Right renal cortex interstitium (tissue), 3 donors: ENCODE results near the gene BMPR1B. TPM values are rescaled to one million over a fixed set of nuclear protein-coding genes. Genes with fewer than 3 reads are reported as not detected.
"Not testable (repeated sequence)": the region's sequence is repeated elsewhere in the genome, so short reads cannot be mapped to it uniquely, and the experiment has no call there.

Experiments
- DNase-seq, 3 donors: peaks; one replicate each; pipeline ENCODE4 v3.0.0-alpha.2; 2013; ENCODE audit warnings: low read depth in 3 of 3, low spot score in 2 of 3
- polyA plus RNA-seq, 3 donors: library from polyadenylated mRNA; unstranded; fragments of 120-200 nt; gene quantifications; one replicate each; pipeline ENCODE4 v1.2.1, GENCODE V29; 2013; ENCODE audit not compliant: insufficient read length in 3 of 3

Gene BMPR1B
- polyA plus RNA-seq, 3 donors = 24.9 to 29.9 (median 25.3) TPM

- no peak for DNase-seq
Measured at GRCh38 chr4:94831607-94832006, 73.9 kb downstream of the BMPR1B start.

DNA sequence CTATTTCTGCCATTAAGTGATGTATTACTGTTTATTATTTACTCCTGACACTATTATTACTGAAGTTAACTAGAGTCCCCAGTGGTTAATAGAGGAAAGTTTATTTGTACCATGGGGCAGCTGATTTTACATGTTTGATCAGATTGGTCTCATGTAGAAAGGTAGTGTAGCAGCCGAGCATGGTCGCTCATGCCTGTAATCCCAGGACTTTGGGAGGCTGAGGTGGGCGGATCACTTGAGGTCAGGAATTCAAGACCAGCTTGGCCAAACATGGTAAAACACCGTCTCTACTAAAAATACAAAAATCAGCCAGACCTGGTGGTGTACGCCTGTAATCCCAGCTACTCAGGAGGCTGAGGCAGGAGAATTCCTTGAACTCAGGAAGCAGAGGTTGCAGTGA, 74.6 kb downstream of the BMPR1B start:
- not testable (repeated sequence) for DNase-seq

DNA sequence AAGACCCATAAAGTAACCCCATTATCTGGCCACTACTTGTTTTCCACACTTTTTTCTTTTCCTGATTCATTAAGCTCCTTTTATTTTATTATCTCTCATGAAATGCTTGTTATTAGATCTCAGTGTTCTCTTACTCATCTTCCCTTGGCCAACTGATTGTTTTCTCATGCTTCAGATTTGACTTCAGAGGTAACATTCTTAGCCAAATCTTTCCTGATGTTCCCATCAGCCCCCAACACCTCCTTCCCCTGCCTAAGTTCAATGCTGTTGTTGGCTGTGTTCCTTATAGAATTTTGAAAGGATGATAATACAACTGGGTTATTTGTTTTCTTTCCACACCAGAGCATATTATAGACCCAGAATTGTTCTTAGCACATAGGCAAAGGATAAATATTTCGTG, 75.6 kb downstream of the BMPR1B start:
- DNase-seq = no peak

- DNase-seq = no peak
Measured at GRCh38 chr4:94834501-94834900, 76.7 kb downstream of the BMPR1B start.

DNA sequence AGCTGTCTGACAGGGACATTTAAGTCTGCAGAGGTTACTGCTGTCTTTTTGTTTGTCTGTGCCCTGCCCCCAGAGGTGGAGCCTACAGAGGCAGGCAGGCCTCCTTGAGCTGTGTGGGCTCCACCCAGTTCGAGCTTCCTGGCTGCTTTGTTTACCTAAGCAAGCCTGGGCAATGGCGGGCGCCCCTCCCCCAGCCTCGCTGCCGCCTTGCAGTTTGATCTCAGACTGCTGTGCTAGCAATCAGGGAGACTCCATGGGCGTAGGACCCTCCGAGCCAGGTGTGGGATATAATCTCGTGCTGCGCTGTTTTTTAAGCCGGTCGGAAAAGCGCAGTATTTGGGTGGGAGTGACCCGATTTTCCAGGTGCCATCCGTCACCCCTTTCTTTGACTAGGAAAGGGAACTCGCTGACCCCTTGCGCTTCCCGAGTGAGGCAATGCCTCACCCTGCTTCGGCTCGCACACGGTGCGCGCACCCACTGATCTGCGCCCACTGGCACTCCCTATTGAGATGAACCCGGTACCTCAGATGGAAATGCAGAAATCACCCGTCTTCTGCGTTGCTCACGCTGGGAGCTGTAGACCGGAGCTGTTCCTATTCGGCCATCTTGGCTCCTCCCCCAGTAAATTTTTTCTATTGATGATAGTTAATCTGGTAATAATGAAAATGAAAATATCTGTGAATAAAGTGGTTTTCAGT, 83.6 kb downstream of the BMPR1B start:
- DNase-seq = not testable (repeated sequence)

GRCh38 chr4:94841864-94842221, 84.1 kb downstream of the BMPR1B start:
- DNase-seq = no peak

DNA sequence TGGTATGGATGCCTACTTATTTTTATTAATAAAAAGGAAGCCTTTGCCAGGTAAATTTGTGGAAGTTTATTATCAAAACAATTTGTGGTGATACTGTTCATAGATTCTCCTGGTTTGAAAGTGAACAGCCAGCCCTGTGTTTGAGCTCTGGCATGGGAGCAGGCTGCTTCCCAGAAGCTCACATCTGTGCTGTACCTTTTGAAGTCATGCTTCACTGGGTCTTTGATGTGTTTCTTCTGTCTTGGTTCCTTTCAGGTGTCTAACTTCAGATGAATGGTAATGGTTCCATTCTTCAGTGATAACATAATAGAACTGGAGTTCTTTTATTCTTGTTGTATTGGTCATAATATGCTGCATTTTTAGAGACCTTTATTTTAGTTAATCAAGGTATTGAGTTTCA, 85.5 kb downstream of the BMPR1B start:
- DNase-seq = no peak

- no peak for DNase-seq
Measured at GRCh38 chr4:94848326-94848725, 90.6 kb downstream of the BMPR1B start.

DNA sequence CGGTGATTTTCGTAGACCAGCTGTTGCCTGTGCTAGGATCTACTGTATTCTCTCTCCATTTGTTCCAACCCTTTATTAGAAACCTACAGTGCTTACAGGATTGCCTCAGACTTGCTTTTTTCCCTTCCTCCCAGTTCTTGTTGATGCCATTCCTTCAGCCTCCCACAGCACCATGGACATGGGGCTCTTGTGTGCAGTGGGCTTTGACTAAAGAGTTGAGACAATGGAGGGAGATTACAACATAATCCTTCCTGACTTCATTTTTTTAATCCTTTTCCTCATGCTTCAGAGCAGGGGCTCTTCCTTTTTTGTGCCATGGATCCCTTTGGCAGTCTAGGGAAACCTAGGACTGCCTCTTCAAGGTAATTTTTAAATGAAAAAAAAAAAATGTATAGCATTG, 92.1 kb downstream of the BMPR1B start:
- DNase-seq = no peak

GRCh38 chr4:94852616-94853015, 94.9 kb downstream of the BMPR1B start:
- DNase-seq = no peak

DNA sequence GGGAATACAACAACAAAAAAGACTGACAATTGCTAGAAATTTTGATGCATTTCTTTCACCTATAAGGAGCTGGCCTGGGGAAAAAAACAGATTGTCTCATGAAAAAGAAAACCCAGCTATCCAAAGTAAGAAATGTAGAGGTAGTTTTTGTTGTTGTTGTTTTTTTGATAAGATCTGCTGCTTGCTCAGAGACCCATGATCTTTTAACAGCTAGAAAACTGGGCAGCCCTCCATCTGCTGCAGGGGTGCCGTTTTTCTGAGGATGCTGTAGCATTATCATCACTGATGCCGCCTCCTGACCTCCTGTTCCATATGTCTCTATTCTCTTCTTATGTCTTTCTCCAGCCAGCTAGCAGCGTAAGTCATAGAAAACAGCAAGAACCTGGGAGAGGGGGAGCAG, 98.3 kb downstream of the BMPR1B start:
- DNase-seq = no peak

GRCh38 chr4:94870146-94870545, 112.4 kb downstream of the BMPR1B start:
- no peak for DNase-seq

- DNase-seq = no peak
Measured at GRCh38 chr4:94871644-94872305, 114.0 kb downstream of the BMPR1B start.

- DNase-seq = no peak
Measured at GRCh38 chr4:94877973-94878372, 120.2 kb downstream of the BMPR1B start.

DNA sequence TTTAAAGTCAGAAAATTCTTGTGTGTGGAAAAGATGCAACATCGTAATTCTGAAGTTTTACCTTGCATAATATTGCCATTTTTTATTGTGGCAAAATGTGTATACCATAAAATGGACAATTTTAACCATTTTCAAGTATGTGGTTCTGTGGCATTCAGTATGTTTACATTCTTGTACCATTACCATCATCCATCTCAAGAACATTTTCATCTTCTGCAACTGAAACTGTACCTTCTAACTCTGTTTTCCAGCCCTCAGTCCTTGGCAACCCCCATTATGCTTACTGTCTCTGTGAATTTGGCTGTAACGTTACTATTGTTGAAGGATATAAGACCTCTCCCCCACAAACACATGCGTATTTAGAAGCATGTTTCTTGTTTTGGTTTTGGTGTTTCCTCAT, 123.2 kb downstream of the BMPR1B start:
- no peak for DNase-seq

DNA sequence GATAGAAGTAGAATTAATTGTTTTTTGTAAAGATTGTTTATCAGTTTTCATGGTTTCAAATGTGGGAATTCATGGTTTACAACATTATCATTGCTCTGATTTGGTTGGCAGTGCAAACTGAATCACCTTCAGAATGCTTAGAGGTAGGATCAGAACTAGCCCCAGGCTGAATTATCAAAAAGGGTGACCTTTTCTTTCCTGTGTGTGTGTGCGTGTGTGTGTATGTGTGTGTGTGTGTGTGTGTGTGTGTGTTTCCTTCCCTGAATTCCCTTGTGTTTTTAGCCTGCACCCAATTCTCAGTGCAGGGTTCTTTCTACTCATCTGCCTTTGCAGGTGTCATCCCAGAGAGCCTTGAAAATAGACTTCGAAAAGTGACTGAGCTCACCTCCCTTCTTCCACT, 125.0 kb downstream of the BMPR1B start:
- DNase-seq = no peak

- DNase-seq = no peak
Measured at GRCh38 chr4:94887027-94887426, 129.3 kb downstream of the BMPR1B start.

- no peak for DNase-seq
Measured at GRCh38 chr4:94889523-94889922, 131.8 kb downstream of the BMPR1B start.

DNA sequence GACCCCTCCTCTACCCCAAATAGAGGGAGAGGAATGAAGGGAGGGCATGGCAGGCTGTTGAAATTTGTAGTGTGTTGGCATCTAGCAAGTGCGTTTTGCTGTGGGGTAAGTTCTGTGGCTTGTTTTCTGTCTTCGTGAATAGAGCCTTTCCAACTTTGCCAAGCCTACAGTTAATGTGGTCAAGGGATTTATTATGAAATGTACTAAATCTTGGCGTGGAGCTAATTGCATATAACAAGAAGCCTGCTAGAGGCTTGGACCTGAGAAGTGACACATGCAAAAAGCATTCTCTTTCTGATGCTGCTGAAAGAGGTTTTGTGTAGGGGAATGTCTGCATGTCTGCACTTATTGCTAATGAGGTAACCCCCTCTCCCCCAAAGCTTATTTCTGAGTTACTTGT, 132.2 kb downstream of the BMPR1B start:
- DNase-seq = no peak

- no peak for DNase-seq
Measured at GRCh38 chr4:94890579-94890978, 132.8 kb downstream of the BMPR1B start.

DNA sequence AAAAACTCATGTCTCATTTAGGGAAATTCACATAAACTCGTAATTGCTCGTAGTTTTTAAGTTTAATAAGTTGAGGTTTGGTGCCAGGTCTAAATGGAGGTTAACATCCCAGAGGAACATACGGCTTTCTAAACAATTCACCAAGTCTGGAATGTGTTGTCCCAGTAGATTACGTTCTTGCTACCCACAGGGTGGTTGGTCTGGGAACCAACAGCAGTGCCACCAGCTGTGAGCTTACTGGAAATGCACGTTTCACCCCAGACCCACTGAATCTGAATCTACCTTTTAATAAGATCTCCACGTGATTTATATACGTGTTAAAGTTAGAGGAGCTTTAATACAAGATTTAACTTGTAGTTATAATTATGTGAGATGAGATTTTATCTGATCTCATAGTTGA, 134.3 kb downstream of the BMPR1B start:
- DNase-seq = no peak

GRCh38 chr4:94895081-94895480, 137.3 kb downstream of the BMPR1B start:
- DNase-seq = no peak

DNA sequence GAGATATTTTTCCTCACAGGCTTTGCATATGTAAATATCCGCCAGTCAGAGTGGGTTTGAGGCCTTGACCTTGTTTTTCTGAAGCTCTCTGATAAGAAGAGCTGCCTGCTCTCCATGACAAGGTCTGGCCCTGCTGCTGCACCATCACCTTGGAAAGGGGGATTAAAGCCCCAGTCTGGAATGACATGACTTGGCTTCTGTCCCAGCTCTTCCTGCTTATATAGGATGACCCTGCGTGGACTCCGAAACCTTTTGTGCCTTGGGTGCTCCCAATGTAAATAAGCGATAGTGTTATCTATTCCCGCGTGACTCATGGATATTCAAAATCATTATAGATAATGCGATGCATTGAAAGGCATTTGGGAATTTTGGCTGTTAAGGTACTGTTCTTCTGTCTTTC, 139.3 kb downstream of the BMPR1B start:
- DNase-seq = no peak
